Natural killer cell (primary cell): ENCODE measurements around the gene G2E3. TPM values are rescaled to one million over a fixed set of nuclear protein-coding genes. Genes with fewer than 3 reads are reported as not detected.

Experiments used
- ATAC-seq, 3 donors: fragments of 150-1000 bp in 2 of 3; fragments of 200-7000 bp in 1 of 3; cut with Tn5 transposase; 1 replicate in 1 of 3; 2 replicates in 2 of 3; pipeline ENCODE4 v1.10.0; 2021; ENCODE audit warnings: mild to moderate bottlenecking in 2 of 3, moderate library complexity in 2 of 3
- DNase-seq, 2 donors: peaks; one replicate each; pipeline versions ENCODE4 v3.0.0 to v3.0.0-alpha.2; 2013 to 2021; ENCODE audit warnings: mixed read lengths in 1 of 2
- H3K27ac ChIP-seq: one replicate; pipeline ENCODE4 v1.5.1; 2013; ENCODE audit warnings: mild to moderate bottlenecking, low read length
- H3K27me3 ChIP-seq: one replicate; pipeline ENCODE4 v1.6.1; 2013; ENCODE audit warnings: low read length; ENCODE audit not compliant: control insufficient read depth, insufficient read depth
- H3K36me3 ChIP-seq: one replicate; pipeline ENCODE4 v1.6.1; 2013; ENCODE audit warnings: low read length; ENCODE audit not compliant: control insufficient read depth, insufficient read depth
- H3K4me1 ChIP-seq: one replicate; pipeline ENCODE4 v1.6.1; 2013; ENCODE audit warnings: low read length; ENCODE audit not compliant: control insufficient read depth, insufficient read depth
- H3K4me3 ChIP-seq: one replicate; pipeline ENCODE4 v1.5.1; 2013; ENCODE audit warnings: low read length
- H3K9me3 ChIP-seq: one replicate; pipeline ENCODE4 v1.6.1; 2013; ENCODE audit warnings: low read length; ENCODE audit not compliant: control insufficient read depth, insufficient read depth
- H3K27ac Mint-ChIP-seq, 2 donors: one replicate each; pipeline ENCODE4 v1.8.0; 2022; ENCODE audit warnings: mild to moderate bottlenecking in 2 of 2, mixed read lengths in 2 of 2, moderate library complexity in 1 of 2
- H3K27me3 Mint-ChIP-seq, 2 donors: one replicate each; pipeline ENCODE4 v1.8.0; 2022; ENCODE audit warnings: low read depth in 2 of 2, mixed read lengths in 2 of 2
- H3K36me3 Mint-ChIP-seq: one replicate; pipeline ENCODE4 v1.8.0; 2022; ENCODE audit warnings: mixed read lengths
- H3K4me1 Mint-ChIP-seq, 2 donors: one replicate each; pipeline ENCODE4 v1.8.0; 2022; ENCODE audit warnings: mixed read lengths in 2 of 2
- H3K4me3 Mint-ChIP-seq: one replicate; pipeline ENCODE4 v1.8.0; 2022; ENCODE audit warnings: mild to moderate bottlenecking, moderate library complexity, mixed read lengths
- H3K9me3 Mint-ChIP-seq, 2 donors: one replicate each; pipeline ENCODE4 v1.8.0; 2022; ENCODE audit warnings: mixed read lengths in 2 of 2
- WGBS: methylation state at CpG from one replicate; pipeline ENCODE4 v1.1.7; 2013; ENCODE audit warnings: missing lambda C conversion rate; ENCODE audit not compliant: insufficient coverage; 5-methylcytosine and 5-hydroxymethylcytosine counted together
- intact Hi-C: fragments of 100-400 bp; cut with micrococcal nuclease; formaldehyde crosslinking; loops from one replicate; pipeline ENCODE4 v1.14.2; 2022
- total RNA-seq, 4 donors: library from RNA; stranded (reverse); fragments of 120-200 nt in 1 of 4; gene quantifications; one replicate each; pipeline versions ENCODE4 v1.2.3 to v1.2.4, GENCODE V29; 2013 to 2022
- TF ChIP-seq, protein P1 (sequence below): fragments of 200-600 bp; IDR thresholded peaks from one replicate; pipeline ENCODE4 v1.8.0; 2022; ENCODE audit warnings: antibody characterized with exemption

G2E3 gene
- total RNA-seq, 3 donors from 2014 or later (not counting 1 experiment from before 2014, with no cell fraction given): 28.7 to 47.1 (median 33.4) TPM

DNA sequence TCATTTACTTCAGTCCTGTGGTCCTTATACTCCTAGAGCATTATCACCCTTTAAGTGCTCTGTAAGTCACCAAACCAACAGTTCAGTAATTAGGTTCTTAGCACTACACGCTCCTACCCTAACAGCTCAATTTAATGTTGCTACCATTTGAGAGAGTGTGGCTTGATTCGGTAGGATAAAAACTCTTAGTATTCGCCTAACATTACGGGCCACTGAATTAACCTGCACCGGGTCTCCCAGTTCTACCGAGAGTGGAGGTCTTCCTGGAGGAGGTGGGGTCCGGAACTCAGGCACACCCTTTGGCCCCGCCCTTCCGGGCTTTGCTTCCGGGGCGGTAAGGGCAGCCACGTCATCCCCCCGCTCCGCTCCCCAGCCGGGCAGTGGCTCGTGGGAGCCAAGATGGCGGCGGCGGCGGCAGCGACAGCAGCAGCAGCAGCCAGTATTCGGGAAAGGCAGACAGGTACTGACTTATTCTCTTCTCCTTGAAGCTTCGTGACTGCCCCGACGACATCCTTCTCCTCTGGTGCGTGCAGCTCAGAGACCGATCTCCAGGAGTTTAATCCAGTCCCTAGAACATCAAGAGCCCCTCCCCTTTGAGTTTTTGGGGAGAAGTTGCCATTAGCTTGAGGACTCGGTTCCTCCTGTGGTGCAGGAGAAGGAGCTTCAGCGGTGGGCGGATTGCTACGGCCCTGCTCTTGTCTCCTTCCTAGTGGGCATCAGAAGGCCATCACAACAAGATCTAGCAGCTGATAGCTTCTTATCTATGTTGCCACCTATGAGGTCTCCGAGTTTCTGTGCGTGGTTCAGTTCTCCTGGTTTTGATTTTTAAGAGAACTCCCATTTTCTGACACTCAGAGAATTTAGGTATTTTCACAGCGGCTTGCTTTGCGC, 63.2 kb downstream of the G2E3 start, which contains the start of gene SCFD1:
Gene SCFD1, plus strand, starts transcription at position 380 of the 891 bp plus-strand sequence. Its CDS starts 20 bp downstream, at position 400.
- Mint-ChIP-seq H3K27ac (peak within 1 kb of the TSS; percentile 94 to 98), H3K4me1 (peaks cover 33 to 39% of the 10 kb centered on the region in 2 donors), H3K9me3 (no peaks in the 10 kb centered on the region), H3K27me3 (no peaks in the 10 kb centered on the region), H3K36me3 (no peaks in the 10 kb centered on the region), H3K4me3 (peak within 1 kb of the TSS; percentile 92)
- peaks cover 13% of the 10 kb centered on the region for H3K4me1 ChIP-seq
- TF ChIP-seq, protein P1, sequence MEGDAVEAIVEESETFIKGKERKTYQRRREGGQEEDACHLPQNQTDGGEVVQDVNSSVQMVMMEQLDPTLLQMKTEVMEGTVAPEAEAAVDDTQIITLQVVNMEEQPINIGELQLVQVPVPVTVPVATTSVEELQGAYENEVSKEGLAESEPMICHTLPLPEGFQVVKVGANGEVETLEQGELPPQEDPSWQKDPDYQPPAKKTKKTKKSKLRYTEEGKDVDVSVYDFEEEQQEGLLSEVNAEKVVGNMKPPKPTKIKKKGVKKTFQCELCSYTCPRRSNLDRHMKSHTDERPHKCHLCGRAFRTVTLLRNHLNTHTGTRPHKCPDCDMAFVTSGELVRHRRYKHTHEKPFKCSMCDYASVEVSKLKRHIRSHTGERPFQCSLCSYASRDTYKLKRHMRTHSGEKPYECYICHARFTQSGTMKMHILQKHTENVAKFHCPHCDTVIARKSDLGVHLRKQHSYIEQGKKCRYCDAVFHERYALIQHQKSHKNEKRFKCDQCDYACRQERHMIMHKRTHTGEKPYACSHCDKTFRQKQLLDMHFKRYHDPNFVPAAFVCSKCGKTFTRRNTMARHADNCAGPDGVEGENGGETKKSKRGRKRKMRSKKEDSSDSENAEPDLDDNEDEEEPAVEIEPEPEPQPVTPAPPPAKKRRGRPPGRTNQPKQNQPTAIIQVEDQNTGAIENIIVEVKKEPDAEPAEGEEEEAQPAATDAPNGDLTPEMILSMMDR: no peak
- WGBS: 0% methylated on average over 34 of the region's 35 CpGs
- H3K36me3 ChIP-seq: no peaks in the 10 kb centered on the region
- no peaks in the 10 kb centered on the region for H3K9me3 ChIP-seq
- ATAC-seq: peak; percentile 98 to 100 (median 98)
- peak; percentile 88 to 96 for DNase-seq
- peak within 1 kb of the TSS; percentile 84 for H3K27ac ChIP-seq
- no peaks in the 10 kb centered on the region for H3K27me3 ChIP-seq
- intact Hi-C loops: loop anchor here (1.0 to 5.0 kb wide), 2 partner anchors 63 to 585 kb away; partner anchors contain the start of genes G2E3 and HECTD1
- H3K4me3 ChIP-seq: peak within 1 kb of the TSS; percentile 74

DNA sequence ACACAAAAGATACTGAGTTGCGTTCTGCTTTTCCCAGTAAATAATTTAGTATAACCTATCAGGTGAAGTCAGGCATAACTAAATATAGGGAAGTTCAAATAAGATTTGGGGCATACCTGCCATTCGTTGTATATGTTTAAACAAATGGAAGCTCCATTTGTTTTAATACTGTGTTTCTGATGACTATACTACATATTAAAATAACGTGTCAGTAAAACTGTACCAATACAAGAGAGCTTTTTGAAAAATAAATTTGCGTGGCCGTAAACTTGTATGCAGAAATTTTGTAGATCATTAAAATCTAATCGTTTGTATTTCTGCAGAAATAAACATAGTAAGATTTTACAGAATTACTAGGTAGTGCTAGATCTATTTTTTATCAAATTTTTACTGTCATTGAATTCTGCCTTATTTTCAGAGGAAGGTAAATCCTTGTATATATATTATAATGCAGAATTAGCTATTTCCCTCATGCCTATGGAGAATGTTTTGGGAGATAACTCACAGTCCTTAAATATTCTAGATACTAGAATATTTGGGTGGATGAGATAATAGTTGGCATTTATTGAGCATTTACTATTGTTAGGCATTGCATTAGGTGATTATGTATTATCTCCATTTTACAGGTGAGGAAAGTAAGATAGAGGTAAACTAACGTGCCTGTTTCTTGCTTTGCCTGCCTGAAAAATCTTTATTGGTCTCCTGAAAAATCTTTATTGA, 64.6 kb downstream of the G2E3 start:
- intact Hi-C loops: loop anchor here (5.0 kb wide), 1 partner anchor 584 kb away; the partner anchor contains the start of gene HECTD1
- Histone ChIP-seq H3K4me1 (peaks cover 13% of the 10 kb centered on the region), H3K36me3 (no peaks in the 10 kb centered on the region), H3K27me3 (no peaks in the 10 kb centered on the region), H3K27ac (no peak overlapping the region), H3K9me3 (no peaks in the 10 kb centered on the region), H3K4me3 (peak overlapping the region; percentile 74)
- Mint-ChIP-seq H3K27ac (peak overlapping the region; percentile 94 to 98), H3K36me3 (no peaks in the 10 kb centered on the region), H3K9me3 (no peaks in the 10 kb centered on the region), H3K27me3 (no peaks in the 10 kb centered on the region), H3K4me1 (peaks cover 39 to 47% of the 10 kb centered on the region in 2 donors), H3K4me3 (peak overlapping the region; percentile 92)
- DNase-seq (no peak), ATAC-seq (no peak)
- TF ChIP-seq, protein P1: no peak
- WGBS: 86% methylated on average over 1 of the region's 7 CpGs

DNA sequence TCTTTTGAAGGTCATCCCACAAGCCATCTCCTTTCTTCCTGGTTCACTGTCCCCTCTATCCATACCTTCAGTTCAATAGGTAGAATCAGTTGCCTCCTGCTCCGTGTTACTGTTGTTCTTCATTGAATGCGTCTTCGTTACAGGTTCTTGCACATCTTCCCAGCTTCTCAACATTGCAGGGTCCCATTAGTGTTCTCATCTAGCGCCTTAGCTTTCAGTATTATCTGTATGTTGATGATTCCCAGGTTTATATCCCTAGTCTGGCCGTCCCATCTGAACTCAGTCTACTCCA, 65.1 kb downstream of the G2E3 start:
- ATAC-seq (no peak), DNase-seq (no peak)
- Mint-ChIP-seq H3K27ac (peak overlapping the region; percentile 3 to 19), H3K36me3 (no peaks in the 10 kb centered on the region), H3K4me3 (peak overlapping the region; percentile 40), H3K4me1 (peaks cover 44 to 52% of the 10 kb centered on the region in 2 donors), H3K9me3 (no peaks in the 10 kb centered on the region), H3K27me3 (no peaks in the 10 kb centered on the region)
- Histone ChIP-seq H3K4me1 (peaks cover 13% of the 10 kb centered on the region), H3K27me3 (no peaks in the 10 kb centered on the region), H3K4me3 (no peak overlapping the region), H3K27ac (no peak overlapping the region), H3K9me3 (no peaks in the 10 kb centered on the region), H3K36me3 (no peaks in the 10 kb centered on the region)
- TF ChIP-seq, protein P1: no peak
- WGBS: 94% methylated on average over 5 of the region's 5 CpGs
- intact Hi-C loops: loop anchor here (5.0 kb wide), 1 partner anchor 583 kb away; the partner anchor contains the start of gene HECTD1
